Progenitor cell of endocrine pancreas (in vitro differentiated cells): Measurements from ENCODE around the gene WT1. TPM values are rescaled to one million over a fixed set of nuclear protein-coding genes. Genes with fewer than 3 reads are reported as not detected.

ENCODE experiments used
- DNase-seq: peaks from one replicate; pipeline ENCODE4 v3.0.0; 2021; ENCODE audit warnings: low spot score; ENCODE audit not compliant: unreplicated experiment
- H3K27ac Mint-ChIP-seq: 2 replicates; pipeline ENCODE4 v1.8.0; 2021; ENCODE audit warnings: mild to moderate bottlenecking, moderate library complexity, mixed read lengths
- H3K27me3 Mint-ChIP-seq: 2 replicates; pipeline ENCODE4 v1.8.0; 2021; ENCODE audit warnings: mixed read lengths
- H3K36me3 Mint-ChIP-seq: 2 replicates; pipeline ENCODE4 v1.8.0; 2022; ENCODE audit warnings: mixed read lengths; ENCODE audit not compliant: insufficient read depth
- H3K4me1 Mint-ChIP-seq: 2 replicates; pipeline ENCODE4 v1.8.0; 2021; ENCODE audit warnings: low read depth, mixed read lengths
- H3K4me3 Mint-ChIP-seq: 2 replicates; pipeline ENCODE4 v1.8.0; 2021; ENCODE audit warnings: low read depth, mild to moderate bottlenecking, moderate library complexity, mixed read lengths
- H3K9me3 Mint-ChIP-seq: 2 replicates; pipeline ENCODE4 v1.8.0; 2021; ENCODE audit warnings: low read depth, mixed read lengths
- total RNA-seq: library from RNA; stranded (reverse); gene quantifications from 2 replicates; pipeline ENCODE4 v1.2.1, GENCODE V29; 2021
- TF ChIP-seq, protein P1 (sequence below): fragments of 200-600 bp; sonication (generic); IDR thresholded peaks from one replicate; pipeline ENCODE4 v1.5.0; 2021; ENCODE audit warnings: antibody characterized with exemption, mild to moderate bottlenecking; ENCODE audit not compliant: unreplicated experiment

WT1 gene
- total RNA-seq, 1 donor from 2014 or later = not detected

DNA sequence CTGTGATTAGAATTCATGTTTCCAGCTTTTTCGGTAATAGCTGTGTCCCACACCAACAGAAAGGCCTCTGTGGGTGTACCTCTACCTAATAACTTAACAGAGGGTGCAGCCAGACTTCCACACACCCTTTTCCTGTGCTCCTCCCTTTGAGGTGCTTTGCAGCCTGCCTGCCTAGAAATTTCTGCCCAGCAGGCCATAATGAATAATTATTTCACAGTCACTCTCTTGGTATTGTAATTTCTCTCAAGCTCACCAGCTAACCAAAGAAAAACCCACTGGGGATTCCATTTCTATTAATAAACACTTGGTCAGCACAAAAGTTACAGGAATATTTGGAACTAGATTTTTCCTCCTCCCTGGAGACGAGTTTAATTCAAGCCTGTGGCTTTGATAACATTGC, 13.3 kb downstream of the WT1 start:
- Mint-ChIP-seq H3K36me3 (no peaks in the 10 kb centered on the region), H3K27ac (no peak overlapping the region), H3K4me1 (peaks cover 3% of the 10 kb centered on the region), H3K4me3 (no peak overlapping the region), H3K9me3 (no peaks in the 10 kb centered on the region), H3K27me3 (peaks cover 90% of the 10 kb centered on the region)
- TF ChIP-seq, protein P1, sequence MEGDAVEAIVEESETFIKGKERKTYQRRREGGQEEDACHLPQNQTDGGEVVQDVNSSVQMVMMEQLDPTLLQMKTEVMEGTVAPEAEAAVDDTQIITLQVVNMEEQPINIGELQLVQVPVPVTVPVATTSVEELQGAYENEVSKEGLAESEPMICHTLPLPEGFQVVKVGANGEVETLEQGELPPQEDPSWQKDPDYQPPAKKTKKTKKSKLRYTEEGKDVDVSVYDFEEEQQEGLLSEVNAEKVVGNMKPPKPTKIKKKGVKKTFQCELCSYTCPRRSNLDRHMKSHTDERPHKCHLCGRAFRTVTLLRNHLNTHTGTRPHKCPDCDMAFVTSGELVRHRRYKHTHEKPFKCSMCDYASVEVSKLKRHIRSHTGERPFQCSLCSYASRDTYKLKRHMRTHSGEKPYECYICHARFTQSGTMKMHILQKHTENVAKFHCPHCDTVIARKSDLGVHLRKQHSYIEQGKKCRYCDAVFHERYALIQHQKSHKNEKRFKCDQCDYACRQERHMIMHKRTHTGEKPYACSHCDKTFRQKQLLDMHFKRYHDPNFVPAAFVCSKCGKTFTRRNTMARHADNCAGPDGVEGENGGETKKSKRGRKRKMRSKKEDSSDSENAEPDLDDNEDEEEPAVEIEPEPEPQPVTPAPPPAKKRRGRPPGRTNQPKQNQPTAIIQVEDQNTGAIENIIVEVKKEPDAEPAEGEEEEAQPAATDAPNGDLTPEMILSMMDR = no peak
- DNase-seq = no peak

DNA sequence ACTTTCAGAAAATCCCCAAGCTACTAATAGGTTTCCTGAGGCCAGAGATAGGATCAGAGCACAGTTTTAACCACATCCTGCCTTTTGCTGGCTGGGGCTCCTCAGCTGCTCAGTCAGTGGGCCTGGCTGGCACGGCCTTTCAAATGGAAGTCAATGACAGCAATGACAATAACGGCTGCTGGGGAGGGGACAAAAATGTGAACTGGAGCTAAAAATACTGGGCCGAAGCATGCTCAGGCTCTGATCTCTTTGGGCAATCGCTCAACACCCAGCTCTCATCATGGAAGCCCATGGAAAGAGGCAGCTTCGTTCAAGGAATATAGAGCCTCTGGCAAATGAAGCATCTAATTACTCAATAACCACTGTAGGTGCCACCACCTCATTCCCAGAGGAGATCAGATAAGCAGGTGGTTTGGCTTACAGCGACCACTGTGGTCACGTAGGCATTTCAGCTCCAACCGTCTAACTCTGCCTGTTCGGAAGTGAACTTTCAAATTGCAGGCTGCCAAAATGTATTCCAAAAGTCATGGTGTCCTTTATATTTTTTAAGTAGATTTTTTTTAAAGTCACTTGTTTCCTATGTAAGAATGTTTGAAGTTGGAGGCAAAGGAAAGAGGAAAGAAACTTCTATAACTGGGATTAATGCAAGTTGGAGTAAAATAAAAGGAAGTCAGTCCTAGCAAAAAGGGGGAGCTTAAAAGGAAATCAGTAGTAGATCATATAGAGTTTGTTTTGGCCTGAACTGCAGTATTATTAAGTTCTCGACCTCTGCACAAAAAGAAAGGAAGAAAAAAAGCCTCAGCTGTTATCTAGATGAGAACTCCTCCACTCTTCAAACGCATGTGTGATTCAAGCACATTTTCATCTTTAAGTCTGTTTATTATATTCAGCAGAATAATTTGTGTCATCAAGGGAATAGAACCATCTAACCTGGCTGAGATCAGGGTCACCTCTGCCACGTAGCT, 14.1 kb downstream of the WT1 start:
- Mint-ChIP-seq H3K4me3 (no peak overlapping the region), H3K27ac (no peak overlapping the region), H3K4me1 (peaks cover under 1% of the 10 kb centered on the region), H3K27me3 (peaks cover 90% of the 10 kb centered on the region), H3K9me3 (no peaks in the 10 kb centered on the region), H3K36me3 (no peaks in the 10 kb centered on the region)
- DNase-seq = no peak
- TF ChIP-seq, protein P1 = no peak

DNA sequence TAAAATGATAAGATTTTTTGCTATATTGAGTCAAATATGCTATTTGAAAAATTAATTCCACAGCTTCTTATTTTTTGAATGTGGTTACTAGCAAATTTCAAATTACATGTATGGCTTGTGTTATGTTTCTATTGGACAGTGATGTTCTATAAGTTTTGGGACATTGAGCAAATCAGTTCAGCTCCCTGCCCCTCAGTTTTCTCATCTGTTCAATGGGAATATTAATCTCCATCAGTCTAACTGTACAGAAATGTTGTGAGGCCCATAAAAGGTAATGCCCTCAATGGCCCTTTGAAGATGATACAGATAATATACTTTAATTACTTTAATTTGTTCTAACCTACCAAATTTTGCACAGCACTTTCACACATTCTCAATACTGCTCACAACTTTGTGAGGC, 15.2 kb downstream of the WT1 start:
- Mint-ChIP-seq H3K9me3 (no peaks in the 10 kb centered on the region), H3K27ac (no peak overlapping the region), H3K27me3 (peaks cover 90% of the 10 kb centered on the region), H3K4me3 (no peak overlapping the region), H3K4me1 (no peaks in the 10 kb centered on the region), H3K36me3 (no peaks in the 10 kb centered on the region)
- TF ChIP-seq, protein P1 = no peak
- no peak for DNase-seq

DNA sequence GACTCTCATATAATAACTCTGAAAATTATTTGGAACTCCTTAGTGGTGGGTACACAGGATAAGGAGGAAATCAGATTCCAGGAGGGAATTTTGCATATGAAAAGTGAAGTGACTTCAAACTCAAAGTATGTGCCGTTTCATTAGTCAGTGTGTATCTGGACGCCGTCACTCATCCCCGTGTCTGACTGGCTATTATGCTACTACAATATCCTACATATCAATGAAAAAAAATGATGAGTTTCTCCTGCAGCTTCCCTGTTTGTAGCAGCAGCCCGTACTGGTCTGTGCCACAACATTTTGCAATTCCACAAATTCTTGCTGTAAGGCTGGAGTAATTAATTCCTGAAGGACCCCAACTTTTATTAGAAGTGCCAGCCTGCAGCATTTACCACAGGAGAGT, 16.5 kb downstream of the WT1 start:
- no peaks in the 10 kb centered on the region for H3K36me3 Mint-ChIP-seq
- H3K4me1 Mint-ChIP-seq = no peaks in the 10 kb centered on the region
- H3K27ac Mint-ChIP-seq = no peak overlapping the region
- no peak overlapping the region for H3K4me3 Mint-ChIP-seq
- DNase-seq = no peak
- H3K27me3 Mint-ChIP-seq = peaks cover 81% of the 10 kb centered on the region
- TF ChIP-seq, protein P1 = no peak
- no peaks in the 10 kb centered on the region for H3K9me3 Mint-ChIP-seq

DNA sequence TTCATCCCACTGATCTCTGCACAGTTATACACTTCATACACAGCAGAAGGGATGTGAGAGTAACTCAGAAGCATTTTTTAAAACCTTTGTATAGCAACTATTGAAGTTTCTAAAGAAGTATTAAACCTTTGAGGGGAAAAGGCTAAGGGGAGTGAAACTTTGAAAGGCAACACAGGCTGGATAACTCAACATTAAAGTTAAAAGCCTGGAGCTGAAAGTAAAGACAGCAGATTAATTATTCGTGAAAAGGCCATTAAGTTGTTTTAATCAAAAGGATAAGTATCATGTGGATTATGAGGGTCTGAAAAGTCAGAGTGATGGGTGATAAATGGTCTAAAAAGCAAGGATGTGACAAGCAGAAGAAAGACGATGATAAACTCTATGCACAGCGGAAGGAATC, 17.5 kb downstream of the WT1 start:
- peaks cover 79% of the 10 kb centered on the region for H3K27me3 Mint-ChIP-seq
- TF ChIP-seq, protein P1 = no peak
- no peaks in the 10 kb centered on the region for H3K36me3 Mint-ChIP-seq
- H3K4me1 Mint-ChIP-seq = no peaks in the 10 kb centered on the region
- H3K4me3 Mint-ChIP-seq = no peak overlapping the region
- H3K9me3 Mint-ChIP-seq = no peaks in the 10 kb centered on the region
- DNase-seq = no peak
- H3K27ac Mint-ChIP-seq = no peak overlapping the region
